ENCODE results near the gene HPS1. TPM values are rescaled to one million over a fixed set of nuclear protein-coding genes. Genes with fewer than 3 reads are reported as not detected.

The HPS1 gene
- total RNA-seq, 4 donors from 2014 or later, result 39.0 to 56.7 (median 48.5) TPM

GRCh38 chr10:98472196-98472595 lies 25.5 kb upstream of the HPS1 start:
- TF ChIP-seq, protein P1, sequence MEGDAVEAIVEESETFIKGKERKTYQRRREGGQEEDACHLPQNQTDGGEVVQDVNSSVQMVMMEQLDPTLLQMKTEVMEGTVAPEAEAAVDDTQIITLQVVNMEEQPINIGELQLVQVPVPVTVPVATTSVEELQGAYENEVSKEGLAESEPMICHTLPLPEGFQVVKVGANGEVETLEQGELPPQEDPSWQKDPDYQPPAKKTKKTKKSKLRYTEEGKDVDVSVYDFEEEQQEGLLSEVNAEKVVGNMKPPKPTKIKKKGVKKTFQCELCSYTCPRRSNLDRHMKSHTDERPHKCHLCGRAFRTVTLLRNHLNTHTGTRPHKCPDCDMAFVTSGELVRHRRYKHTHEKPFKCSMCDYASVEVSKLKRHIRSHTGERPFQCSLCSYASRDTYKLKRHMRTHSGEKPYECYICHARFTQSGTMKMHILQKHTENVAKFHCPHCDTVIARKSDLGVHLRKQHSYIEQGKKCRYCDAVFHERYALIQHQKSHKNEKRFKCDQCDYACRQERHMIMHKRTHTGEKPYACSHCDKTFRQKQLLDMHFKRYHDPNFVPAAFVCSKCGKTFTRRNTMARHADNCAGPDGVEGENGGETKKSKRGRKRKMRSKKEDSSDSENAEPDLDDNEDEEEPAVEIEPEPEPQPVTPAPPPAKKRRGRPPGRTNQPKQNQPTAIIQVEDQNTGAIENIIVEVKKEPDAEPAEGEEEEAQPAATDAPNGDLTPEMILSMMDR (IDR thresholded peaks at IDR 0.05), result no peak
- DNase-seq (ENCODE audit: low spot score) (no peak), ATAC-seq (ENCODE audit: low FRiP score) (no peak)

GRCh38 chr10:98470850-98471249 lies 24.1 kb upstream of the HPS1 start:
- TF ChIP-seq, protein P1 (IDR thresholded peaks at IDR 0.05), result no peak
- ATAC-seq (ENCODE audit: low FRiP score) (no peak), DNase-seq (ENCODE audit: low spot score) (no peak)

- ATAC-seq (ENCODE audit: low FRiP score) (no peak), DNase-seq (ENCODE audit: low spot score) (no peak)
- TF ChIP-seq, protein P1 (IDR thresholded peaks at IDR 0.05), result no peak
Observed at GRCh38 chr10:98469001-98469931, 22.5 kb upstream of the HPS1 start.

DNA sequence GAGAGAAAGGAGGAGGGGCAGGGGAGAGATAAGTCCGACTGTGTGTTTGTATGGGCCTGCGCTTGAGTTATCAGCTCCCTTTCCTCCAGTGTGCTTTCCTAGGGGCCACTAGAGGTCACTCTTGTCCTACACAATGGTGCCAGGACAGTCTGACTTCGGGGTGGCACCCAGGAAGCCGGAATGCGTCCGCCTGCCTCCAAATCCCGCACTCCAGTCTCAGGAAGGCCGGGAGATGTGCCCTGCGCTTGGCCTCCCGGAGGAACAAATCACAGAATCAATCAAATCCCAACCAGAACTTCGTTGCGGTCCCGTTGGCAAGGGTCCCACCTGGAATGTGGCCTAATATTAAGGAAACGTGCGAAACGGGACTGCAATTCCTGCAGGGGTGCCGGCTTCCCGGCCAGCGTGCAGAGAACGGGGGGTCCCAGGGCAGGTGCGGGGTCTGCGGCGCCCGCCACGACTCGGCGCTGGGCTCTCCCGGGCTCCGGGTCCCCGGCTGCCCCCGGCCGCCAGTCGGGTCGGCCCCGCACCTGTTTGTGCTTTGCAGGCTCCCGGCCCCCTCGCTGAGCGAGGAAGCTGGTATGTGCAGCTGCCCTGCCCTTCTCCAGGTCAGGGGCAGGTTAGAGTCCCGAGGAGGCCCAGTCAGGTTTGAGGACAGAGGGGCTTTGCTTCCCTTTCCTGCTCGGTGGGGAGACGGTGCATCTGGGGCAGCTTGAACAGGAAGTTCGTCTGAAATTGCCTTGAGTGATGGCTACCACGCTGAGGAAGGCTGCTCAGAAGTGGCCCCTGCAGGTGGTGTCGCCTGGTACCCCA lies 21.0 kb upstream of the HPS1 start:
- DNase-seq (ENCODE audit: low spot score) (no peak), ATAC-seq (ENCODE audit: low FRiP score) (peak; percentile 95)
- TF ChIP-seq, protein P1 (IDR thresholded peaks at IDR 0.05), result peak in 1 of 3 donors; percentile 27

GRCh38 chr10:98466861-98467505 lies 20.2 kb upstream of the HPS1 start:
- DNase-seq (ENCODE audit: low spot score), result no peak
- ATAC-seq (ENCODE audit: low FRiP score), result no peak
- TF ChIP-seq, protein P1 (IDR thresholded peaks at IDR 0.05), result no peak

- DNase-seq (ENCODE audit: low spot score) (no peak), ATAC-seq (ENCODE audit: low FRiP score) (no peak)
- TF ChIP-seq, protein P1 (IDR thresholded peaks at IDR 0.05), result no peak
Observed at GRCh38 chr10:98465866-98466265, 19.1 kb upstream of the HPS1 start.
